Measurements from ENCODE around the gene IL9R.
"Not testable (repeated sequence)": the region's sequence is repeated elsewhere in the genome, so short reads cannot be mapped to it uniquely, and the experiment has no call there.

Gene IL9R, protein sequence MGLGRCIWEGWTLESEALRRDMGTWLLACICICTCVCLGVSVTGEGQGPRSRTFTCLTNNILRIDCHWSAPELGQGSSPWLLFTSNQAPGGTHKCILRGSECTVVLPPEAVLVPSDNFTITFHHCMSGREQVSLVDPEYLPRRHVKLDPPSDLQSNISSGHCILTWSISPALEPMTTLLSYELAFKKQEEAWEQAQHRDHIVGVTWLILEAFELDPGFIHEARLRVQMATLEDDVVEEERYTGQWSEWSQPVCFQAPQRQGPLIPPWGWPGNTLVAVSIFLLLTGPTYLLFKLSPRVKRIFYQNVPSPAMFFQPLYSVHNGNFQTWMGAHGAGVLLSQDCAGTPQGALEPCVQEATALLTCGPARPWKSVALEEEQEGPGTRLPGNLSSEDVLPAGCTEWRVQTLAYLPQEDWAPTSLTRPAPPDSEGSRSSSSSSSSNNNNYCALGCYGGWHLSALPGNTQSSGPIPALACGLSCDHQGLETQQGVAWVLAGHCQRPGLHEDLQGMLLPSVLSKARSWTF

DNA sequence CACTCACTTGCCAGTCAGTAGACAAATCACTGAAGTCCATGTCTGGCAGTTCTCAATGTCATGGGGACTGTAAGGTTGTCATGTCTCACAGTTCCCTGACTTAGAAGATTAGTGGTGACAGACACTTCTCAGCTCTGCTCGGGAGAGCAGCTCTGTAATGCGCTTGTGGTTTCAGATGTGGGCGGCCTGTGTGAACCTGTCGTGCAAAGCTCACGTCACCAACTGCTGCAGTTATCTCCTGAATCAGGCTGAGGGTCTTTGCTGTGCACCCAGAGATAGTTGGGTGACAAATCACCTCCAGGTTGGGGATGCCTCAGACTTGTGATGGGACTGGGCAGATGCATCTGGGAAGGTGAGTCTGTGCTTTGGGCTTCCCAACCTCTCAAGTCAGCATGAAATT is at the start of gene IL9R:
Gene IL9R, plus strand, starts transcription at position 261 of the 400 bp plus-strand sequence. Its CDS starts 64 bp downstream, at position 325.
- DNase-seq, result no peak

DNA sequence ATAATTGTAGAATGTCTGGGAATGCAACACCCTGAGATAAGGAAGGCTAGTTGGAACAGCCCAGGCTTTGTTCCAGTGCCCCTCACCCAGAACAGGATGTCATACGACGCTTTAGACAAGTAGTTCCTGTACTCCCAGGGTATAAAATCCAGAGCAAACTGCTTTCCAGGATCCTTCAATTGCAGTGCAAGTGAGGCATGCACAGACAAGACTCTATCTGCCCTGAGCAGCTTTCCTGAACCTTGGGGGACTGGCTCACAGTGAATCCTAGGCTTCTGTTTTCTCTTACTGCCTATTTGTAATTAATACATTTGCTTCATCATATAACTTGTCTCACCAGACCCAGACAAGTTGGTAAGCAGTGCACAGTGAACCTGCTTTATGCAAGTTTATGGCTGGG is 48.4 kb upstream of the IL9R start:
- DNase-seq, result peak; percentile 56

DNA sequence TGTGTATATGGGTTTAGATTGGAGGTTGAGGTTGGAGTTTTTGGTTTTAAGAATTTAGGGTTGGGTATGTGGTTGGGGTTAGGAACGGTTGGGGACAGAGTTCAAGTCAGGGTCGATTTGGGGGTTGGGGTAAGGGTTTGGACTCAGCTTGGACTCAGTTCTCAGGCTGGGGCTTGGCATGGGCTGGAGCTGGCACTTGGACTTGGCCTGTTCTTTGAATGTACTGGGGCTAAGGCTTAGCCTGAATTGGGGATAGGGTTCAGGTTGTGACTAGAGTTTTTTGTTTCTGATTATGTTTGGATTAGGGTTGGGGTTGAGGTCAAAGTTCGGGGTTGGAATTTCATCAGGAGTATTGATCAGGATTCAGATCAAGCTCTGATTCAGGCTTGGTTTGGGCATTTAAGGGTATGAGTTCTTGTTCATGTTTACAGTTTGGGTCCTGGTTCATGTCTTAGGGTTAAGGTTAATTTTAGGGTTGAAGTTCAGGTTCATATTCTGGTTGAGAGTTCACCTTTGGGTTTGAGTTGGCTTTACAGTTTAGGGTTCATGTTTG is 46.2 kb upstream of the IL9R start:
- no peak for DNase-seq

DNA sequence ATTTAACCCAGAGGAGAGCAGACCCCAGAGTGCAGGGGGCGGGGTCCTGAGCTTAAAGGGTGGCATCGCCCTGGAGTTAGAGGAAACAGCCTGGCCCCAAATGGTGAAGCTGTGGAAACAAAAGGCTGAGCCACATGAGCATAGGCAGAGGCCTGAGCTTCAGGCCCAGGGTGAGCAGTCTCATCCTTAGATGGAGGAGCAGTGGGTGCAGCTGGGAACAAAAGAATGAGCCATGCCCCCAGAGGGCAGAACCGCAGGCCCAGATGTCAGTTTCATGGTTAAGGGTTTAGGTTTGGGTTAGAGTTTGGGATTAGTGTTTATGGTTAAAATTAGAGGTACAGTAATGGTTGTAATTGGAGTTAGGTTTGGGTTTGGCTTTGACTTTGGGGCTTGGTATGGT is 44.4 kb upstream of the IL9R start:
- DNase-seq, result no peak

DNA sequence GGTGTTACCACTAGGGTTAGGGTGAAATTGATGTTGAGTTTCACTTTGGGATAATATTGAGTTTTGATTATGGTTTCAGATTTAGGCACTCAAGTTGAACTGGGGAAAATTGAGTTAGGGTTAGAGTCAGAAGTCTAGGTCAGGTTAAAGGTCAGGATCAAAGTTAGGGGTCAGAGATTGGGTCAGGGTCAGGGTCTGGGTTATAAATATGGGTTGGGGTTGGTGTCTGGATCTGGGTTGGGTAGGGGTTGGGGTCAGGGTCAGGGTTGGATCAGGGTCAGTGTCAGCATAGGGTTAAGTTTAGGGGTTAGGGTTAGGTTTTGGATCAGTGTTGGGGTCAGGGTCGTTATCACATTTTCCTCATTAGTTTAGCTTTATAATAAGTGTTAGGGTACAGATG is 42.7 kb upstream of the IL9R start:
- no peak for DNase-seq

DNA sequence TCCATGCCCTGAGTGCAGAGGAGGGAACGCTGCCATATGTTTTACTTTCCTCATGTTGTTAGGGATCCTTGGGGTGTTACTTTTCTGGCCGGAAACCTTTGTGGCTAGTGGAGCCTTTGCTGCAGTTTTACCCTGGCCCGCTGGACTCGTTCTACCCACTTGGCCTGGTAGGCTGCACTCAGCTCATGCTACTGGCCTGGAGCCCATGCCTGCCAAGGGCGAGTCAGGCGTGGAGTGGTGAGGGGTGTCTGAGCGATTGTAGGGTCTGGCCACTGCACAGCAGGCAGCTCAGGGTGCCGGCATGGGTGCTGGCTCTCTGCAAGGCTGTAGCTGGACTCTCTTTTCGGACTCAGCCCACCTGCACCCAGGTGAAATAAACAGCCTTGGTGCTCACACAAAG is 41.4 kb upstream of the IL9R start:
- no peak for DNase-seq

DNA sequence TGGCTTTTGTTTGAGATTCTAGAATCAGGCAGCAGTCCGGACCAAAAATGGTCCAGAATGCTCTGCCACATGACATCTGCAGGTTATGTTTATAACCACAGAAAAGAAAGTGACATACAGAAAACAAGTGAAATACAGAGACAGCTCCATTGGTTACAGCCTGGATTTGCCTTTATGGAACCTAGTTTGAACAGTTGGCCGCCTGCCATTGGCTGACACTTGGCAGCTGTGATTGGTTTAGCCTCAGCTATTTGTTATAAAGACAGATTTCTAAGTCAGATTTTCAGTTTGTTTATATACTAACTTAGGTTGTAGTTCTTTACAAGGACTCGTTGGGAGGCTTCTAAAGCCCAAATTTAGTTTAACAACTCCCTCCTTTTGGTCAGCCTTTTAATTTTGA is 40.8 kb upstream of the IL9R start:
- no peak for DNase-seq

DNA sequence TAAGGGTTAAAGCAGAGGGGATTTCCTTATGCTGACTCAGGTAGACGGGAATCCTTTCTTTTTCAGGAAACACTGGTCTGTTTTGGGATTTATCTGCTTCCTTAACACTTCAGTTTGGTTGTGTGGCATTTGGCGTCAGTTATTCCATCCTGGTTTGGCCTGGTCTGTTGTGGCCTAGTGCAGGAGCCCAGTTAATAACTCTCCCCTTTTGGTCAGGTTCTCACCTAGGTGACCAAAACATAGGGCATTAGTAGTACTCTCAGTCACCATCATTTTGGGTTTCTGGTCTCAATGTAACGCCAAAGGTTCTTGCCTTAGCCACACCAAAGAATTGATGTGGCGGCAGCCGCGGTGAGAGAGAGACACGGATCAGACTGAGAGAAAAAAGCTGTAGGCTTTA is 39.7 kb upstream of the IL9R start:
- no peak for DNase-seq

DNA sequence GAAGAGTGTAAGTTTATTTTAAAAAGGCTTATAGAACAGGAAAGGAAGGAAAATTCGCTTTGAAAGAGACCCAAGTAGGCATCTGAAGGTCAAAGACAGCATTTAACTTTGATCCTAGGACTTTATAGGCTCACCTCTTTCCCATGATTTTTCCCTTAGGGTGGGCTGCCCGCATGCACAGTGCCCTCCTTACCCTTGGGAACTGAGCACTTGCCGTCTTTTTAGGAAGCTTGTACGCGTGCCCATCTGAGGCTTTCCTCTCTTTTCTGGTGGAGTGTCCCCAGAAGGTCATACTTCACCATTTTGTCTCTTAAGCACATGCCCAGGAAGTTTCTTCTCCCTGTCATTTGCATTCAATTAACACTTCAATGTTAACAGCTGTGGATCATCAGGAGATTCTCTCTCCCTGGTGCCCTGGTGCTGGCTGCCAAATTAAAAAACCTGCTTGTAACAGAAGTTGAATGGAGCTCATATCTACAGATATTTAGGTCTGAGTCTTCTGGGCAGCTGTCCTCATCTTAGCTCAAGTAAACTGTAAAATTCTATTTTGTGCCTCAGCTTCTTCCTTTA is 38.4 kb upstream of the IL9R start:
- no peak for DNase-seq

DNA sequence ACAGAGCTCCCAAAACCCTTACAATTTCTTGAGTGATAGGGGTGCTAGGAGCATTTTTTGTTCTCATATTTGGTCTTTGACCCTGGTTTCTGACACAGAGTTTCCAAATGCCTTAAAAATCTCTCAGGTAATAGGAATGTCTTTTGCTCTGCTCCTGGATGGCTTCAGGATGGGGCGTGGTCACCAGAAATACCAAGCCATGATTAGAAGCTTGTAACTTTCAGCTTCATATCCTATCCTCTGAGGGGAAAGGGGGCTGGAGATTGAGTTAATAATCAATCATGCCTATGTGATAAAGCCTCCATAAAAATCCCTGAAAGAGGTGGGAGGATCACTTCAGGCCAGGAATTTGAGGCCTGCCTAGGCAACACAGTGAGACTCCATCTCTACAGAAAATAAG is 34.6 kb upstream of the IL9R start:
- DNase-seq, result no peak

DNA sequence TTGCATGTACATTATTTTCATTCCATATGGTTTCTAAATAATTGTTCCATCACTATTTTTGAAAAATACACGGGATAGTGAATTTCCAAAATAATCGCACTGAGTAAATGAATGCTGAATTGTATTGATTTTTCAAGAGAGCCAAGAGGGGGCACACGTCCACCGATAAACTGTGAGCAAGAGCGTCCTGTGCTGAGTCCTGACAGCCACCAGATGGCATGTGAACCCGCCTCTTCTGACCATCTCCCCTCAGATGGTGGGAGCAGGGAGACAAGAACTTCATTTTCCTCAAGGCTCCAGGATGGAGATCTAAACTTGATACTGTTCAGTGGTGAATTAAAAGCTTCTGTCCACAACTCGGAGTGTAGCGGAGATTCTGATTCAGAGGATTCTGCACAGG is 30.6 kb upstream of the IL9R start:
- DNase-seq, result no peak

DNA sequence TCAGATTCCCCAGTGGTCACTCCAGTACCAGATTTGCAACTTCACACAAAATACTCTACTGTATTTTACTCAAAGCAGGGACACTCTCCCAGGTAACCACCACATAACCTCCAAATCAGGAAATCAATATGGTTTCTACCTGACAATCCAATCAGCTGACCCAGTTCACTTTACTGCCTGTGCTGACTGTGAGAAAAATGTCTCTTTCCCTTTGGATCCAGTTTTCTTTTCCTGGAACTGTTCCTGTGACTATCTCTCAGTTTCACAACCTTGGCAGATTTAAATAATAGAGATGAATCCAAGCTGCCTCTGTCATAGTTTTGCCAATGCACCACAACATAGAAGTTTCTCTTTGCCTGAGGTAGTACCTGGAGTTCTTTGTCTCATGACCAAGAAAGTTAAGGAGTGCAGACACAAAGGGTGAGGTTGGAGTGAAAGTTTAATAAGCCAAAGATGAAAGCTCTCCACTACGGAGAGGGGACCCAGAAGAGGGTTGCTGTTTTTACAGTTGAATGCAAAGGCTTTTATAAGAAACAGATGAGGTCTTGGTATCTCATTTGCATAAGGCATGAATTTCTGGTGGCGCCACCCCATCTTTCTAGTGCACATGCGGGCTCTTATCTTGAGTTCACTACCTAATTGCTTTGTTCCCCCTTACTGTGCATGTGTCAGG is 29.7 kb upstream of the IL9R start:
- no peak for DNase-seq

DNA sequence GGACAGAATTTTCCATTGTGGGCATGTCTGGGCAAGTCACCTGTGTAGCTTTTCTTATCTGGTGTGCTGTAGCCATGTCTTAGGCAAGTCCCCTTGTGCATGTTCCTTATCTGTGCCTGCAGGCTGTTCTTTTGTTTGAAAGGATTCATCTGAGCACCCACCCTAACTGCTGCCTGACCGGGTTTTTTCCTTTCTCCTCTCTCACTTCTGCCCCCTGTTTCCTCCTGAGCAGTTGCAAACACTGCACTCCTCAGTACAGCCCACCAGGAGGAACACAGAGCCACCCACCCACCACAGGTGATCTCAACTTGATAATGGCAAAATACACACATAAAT is 29.2 kb upstream of the IL9R start:
- DNase-seq, result no peak

DNA sequence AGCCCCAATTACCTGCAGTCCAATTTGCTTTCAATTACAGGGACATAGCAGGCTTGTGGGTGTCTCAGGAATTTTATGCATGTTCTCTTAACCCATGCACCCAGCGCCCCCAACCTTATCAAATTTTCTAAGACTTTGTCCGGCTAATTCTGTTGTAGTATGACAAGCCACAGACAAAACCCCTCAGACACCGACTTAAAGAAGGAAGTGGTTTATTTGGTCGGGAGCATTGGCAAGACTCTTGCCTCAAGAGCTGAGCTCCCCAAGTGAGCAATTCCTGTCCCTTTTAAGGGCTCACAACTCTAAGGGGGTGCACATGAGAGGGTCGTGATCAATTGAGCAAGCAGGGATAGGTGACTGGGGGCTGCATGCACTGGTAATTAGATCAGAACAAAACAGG is 28.7 kb upstream of the IL9R start:
- DNase-seq, result no peak

DNA sequence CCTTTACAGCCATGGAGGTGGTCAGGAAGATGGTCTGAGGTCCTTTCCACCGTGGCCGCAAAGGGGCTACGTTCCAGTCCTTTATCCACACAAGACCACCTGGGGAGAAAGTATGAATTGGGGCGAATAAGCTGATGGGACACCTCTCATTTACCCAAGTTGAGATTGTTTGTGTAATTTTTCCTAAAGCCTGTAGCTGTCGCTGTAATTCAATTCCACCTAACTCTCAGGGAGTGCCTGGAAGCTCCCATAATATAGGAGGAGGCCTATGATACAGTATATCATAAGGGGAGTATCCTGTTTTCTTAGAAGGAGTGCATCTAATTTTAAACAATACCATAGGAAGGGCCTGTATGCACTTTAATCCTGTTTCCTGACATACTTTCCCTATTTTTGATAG is 25.8 kb upstream of the IL9R start:
- not testable (repeated sequence) for DNase-seq

DNA sequence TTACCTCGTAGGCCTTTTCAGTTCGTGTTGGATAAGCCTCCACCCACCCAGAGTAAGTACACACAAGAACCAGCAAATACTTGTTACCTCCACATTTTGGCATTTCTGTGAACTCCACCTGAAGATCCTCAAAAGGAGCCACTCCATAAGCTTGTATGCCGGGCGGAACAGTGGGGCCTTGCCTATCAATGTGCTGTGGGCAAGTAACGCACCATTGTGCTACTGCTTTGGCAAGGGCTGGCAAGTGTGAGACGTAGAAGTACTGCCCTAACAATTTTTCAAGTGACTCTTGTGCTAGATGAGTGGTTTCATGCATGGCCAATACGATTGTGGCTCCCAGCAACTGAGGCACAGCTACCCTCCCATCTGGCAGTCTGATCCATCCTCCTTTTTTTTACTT is 25.3 kb upstream of the IL9R start:
- DNase-seq, result not testable (repeated sequence)

DNA sequence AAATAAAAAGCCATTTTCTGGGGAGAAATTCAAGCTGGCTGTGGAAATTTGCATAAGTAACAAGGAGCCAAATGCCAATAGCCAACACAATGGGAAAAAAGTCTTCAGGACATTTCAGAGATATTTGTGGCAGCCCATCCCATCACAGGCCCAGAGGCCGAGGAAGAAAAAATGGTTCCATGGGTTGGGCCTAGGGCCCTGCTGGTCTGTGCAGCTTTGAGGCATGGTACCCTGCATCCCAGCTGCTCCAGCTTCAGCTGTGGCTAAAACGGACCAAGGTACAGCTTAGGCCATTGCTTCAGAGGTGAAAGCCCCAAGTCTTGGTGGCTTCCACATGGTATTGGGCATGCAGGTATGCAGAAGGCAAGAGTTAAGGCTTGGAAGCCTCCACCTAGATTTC is 14.2 kb upstream of the IL9R start:
- no peak for DNase-seq

DNA sequence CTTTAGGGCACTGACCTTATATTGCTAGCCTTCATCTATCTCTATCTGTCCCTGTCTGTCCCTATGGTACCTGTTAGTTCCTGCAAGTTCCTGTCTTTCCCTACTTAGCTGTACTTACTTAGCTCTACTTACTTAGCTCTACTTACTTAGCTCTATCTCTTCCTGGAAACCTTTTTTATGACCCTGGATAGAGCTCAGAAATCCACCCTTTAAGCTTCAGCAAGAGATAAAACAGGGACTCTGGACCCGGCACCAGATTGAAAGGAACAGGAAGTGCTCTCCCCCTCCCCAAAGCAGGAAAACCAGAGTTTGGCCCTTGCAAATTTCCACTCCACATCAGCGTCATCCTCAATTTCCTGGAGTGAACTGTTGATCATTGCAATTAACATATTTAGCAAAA is 12.3 kb upstream of the IL9R start:
- no peak for DNase-seq

DNA sequence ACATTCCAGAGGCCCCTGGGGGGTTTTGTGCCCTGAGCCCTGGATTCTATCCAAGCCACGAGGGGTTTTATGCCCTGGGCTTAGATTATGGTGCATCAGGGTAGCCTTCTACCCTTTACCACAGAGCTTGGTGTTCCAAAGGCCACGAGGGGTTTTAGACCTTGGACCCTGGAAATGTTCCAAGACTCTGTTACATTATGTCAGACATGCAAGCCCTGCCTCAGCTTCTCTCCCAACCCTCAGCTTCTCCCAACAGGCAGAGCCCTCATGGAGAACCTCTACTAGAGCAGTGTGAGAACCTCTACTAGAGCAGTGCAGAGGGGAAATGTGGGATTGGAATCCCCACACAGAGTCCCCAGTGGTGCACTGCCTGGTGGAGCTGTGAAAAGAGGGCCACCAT is 10.5 kb upstream of the IL9R start:
- DNase-seq, result not testable (repeated sequence)

DNA sequence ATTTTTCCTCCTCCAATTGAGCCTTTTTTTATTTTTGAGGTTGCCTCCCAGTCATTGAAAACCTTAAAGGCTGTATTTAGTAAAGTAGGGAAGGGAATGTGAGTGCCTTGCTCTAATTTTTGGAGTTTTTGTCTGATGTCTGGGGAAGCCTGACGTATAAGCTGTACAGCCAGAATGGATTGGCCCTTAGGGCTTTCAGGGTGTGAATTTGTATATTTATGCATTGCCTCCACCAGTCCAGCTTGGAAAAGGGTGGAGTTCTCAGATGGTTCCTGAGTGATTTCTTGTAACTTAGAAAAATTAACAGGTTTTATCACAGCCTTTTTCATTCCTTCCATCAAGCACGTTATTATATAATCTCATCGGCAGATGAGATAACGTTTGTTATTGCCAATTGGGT is 8.6 kb upstream of the IL9R start:
- no peak for DNase-seq

DNA sequence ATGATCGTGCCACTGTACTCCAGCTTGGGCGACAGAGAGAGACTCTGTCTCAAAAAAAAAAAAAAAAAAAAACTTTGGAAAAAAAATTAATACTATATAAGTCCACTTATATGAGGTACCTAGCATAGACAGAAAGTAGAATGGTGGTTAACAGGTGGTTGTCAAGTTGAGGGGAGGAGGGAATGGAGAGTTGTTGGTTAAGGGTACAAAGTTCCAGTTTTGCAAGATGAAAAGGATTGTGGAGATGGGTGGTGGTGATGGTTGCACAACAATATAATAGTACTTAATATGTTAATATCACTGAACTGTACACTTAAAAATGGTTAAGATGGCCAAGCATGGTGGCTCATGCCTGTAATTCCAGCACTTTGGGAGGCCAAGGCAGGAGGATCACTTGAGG is 4.1 kb upstream of the IL9R start:
- no peak for DNase-seq

DNA sequence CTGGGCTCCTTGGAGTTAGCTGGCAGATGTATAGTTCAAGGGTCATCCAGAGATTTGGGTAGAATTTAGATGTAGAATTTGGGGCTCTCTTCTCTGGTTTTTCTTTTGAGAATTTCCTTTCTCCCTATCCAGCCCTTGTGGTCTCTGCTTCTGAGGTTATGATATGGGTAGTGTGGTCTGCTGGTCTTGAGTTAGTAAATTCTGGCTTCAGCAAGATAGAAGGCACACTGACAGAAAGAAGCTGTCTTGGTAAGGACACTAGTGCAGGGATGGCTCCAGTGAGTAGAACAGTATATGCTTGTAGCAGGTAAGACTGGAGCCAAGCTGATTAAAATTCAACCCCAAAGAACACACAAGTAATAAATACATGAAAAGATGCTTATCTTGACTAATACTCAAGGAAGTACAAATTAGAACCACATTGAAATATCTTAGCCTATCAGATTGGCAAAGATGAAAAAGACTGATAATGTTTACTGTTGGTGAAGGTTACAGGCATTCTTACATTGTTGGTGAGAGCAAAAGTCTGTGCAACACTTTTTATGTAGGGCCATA is 2.1 kb upstream of the IL9R start:
- DNase-seq, result no peak

DNA sequence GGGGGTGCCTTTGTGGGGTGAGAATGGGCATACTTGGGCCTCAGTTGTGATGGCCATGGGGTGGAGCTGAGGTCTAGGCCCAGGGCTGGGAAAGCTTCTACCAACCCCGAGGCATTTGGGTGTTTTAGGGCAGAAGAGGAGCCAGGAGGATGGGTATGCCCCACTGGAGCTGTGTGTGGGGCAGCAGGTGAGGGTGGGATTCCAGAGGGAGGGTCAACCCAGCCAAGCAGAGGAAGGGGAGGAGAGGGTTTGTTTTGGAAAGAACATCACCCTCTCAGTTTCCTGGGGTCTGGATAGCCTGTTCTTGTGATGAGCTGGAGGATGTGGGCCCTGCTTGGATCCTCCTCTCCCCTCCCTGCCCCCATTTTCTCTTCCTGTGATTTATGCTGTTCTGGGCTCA is 620 bp downstream of the IL9R start:
- no peak for DNase-seq
